BLaER1 treated with 17β-estradiol and CSF1 and Interleukin-3, amounts not matched to agents 10 nM and 100 nM (cell line): ENCODE results near the gene PPHLN1.
"Not testable (repeated sequence)": the region's sequence is repeated elsewhere in the genome, so short reads cannot be mapped to it uniquely, and the experiment has no call there.

Experiments
- H3K27ac ChIP-seq, 11 experiments: shearing (Covaris generic); formaldehyde crosslinking; 2 replicates each; pipeline ENCODE4 v1.8.1; 2022
- H3K27me3 ChIP-seq, 11 experiments: shearing (Covaris generic); formaldehyde crosslinking; 2 replicates each; pipeline ENCODE4 v1.8.1; 2022
- H3K36me3 ChIP-seq, 11 experiments: shearing (Covaris generic); formaldehyde crosslinking; 2 replicates each; pipeline ENCODE4 v1.8.1; 2022
- H3K4me1 ChIP-seq, 10 experiments: shearing (Covaris generic); formaldehyde crosslinking; 2 replicates each; pipeline ENCODE4 v1.8.1; 2022
- H3K4me2 ChIP-seq, 11 experiments: shearing (Covaris generic); formaldehyde crosslinking; 2 replicates each; pipeline ENCODE4 v1.8.1; 2022
- H3K4me3 ChIP-seq, 10 experiments: shearing (Covaris generic); formaldehyde crosslinking; 2 replicates each; pipeline ENCODE4 v1.8.1; 2022
- H3K9ac ChIP-seq, 11 experiments: shearing (Covaris generic); formaldehyde crosslinking; 2 replicates each; pipeline ENCODE4 v1.8.1; 2022
- H3K9me3 ChIP-seq, 11 experiments: shearing (Covaris generic); formaldehyde crosslinking; replicated peaks in 1 of 11; 2 replicates each; pipeline ENCODE4 v1.8.1; 2022
- H4K20me1 ChIP-seq, 11 experiments: shearing (Covaris generic); formaldehyde crosslinking; 2 replicates each; pipeline ENCODE4 v1.8.1; 2022
- Cebpa-rat ChIP-seq, 11 experiments: shearing (Covaris generic); IDR thresholded peaks; 2 replicates each; pipeline ENCODE4 v1.8.1; 2022

PPHLN1 gene

GRCh38 chr12:42332301-42333285, 6.6 kb downstream of the PPHLN1 start:
- peaks cover 16 to 30% (median 19%) of the 10 kb centered on the region in 11 experiments for H3K36me3 ChIP-seq
- no peak overlapping the region for H3K4me3 ChIP-seq
- H3K4me1 ChIP-seq = peaks cover 16 to 39% (median 26%) of the 10 kb centered on the region in 10 experiments
- H3K9ac ChIP-seq = no peak overlapping the region
- H3K9me3 ChIP-seq = no peaks in the 10 kb centered on the region
- TF ChIP-seq Cebpa-rat (IDR thresholded peaks at IDR 0.05) = no peak
- H3K27me3 ChIP-seq = no peaks in the 10 kb centered on the region
- H3K27ac ChIP-seq = no peak overlapping the region
- H4K20me1 ChIP-seq = peaks cover 58 to 99% (median 89%) of the 10 kb centered on the region in 11 experiments; a peak in 21 of 22 replicates
- no peak overlapping the region for H3K4me2 ChIP-seq

GRCh38 chr12:42336286-42336685, 10.3 kb downstream of the PPHLN1 start:
- no peak for TF ChIP-seq Cebpa-rat (IDR thresholded peaks at IDR 0.05)
- no peak overlapping the region for H3K27ac ChIP-seq
- no peak overlapping the region for H3K4me2 ChIP-seq
- no peak overlapping the region for H3K9ac ChIP-seq
- peaks cover 8 to 26% (median 15%) of the 10 kb centered on the region in 10 experiments; a peak in 15 of 20 replicates for H3K4me1 ChIP-seq
- peaks cover 42 to 58% (median 50%) of the 10 kb centered on the region in 11 experiments for H3K36me3 ChIP-seq
- H3K27me3 ChIP-seq = no peaks in the 10 kb centered on the region
- H4K20me1 ChIP-seq = peaks cover 41 to 97% (median 84%) of the 10 kb centered on the region in 11 experiments; a peak in 21 of 22 replicates
- no peaks in the 10 kb centered on the region for H3K9me3 ChIP-seq
- H3K4me3 ChIP-seq = no peak overlapping the region

- H3K9me3 ChIP-seq = no peaks in the 10 kb centered on the region
- H3K36me3 ChIP-seq = peaks cover 51 to 76% (median 66%) of the 10 kb centered on the region in 11 experiments
- TF ChIP-seq Cebpa-rat (IDR thresholded peaks at IDR 0.05) = no peak
- H3K9ac ChIP-seq = no peak overlapping the region
- no peak overlapping the region for H3K27ac ChIP-seq
- no peaks in the 10 kb centered on the region for H3K27me3 ChIP-seq
- H3K4me2 ChIP-seq = no peak overlapping the region
- H4K20me1 ChIP-seq = peaks cover 26 to 96% (median 79%) of the 10 kb centered on the region in 11 experiments; a peak in 20 of 22 replicates
- H3K4me3 ChIP-seq = no peak overlapping the region
- peaks cover 8 to 22% (median 14%) of the 10 kb centered on the region in 10 experiments; a peak in 15 of 20 replicates for H3K4me1 ChIP-seq
These were observed 12.3 kb downstream of the PPHLN1 start for GRCh38 chr12:42338280-42338679.

- Histone ChIP-seq H4K20me1 (peaks cover 9 to 89% (median 61%) of the 10 kb centered on the region in 11 experiments; a peak in 19 of 22 replicates), H3K27ac (no peak overlapping the region), H3K4me3 (no peak overlapping the region), H3K36me3 (peaks cover 54 to 85% (median 69%) of the 10 kb centered on the region in 11 experiments), H3K4me1 (0 out of 20 replicates have a peak, but pooled peaks cover 0 to 4% (median 0%) of the 10 kb centered on the region in 10 experiments), H3K27me3 (no peaks in the 10 kb centered on the region), H3K9ac (no peak overlapping the region), H3K4me2 (no peak overlapping the region), H3K9me3 (peaks cover 0 to 5% (median 1%) of the 10 kb centered on the region in 11 experiments; a peak in 7 of 22 replicates)
- no peak for TF ChIP-seq Cebpa-rat (IDR thresholded peaks at IDR 0.05)
These were observed 16.1 kb downstream of the PPHLN1 start for GRCh38 chr12:42342028-42342427.

GRCh38 chr12:42343721-42344120, 17.8 kb downstream of the PPHLN1 start:
- Histone ChIP-seq H3K27me3 (no peaks in the 10 kb centered on the region), H3K27ac (no peak overlapping the region), H4K20me1 (peaks cover 9 to 78% (median 50%) of the 10 kb centered on the region in 11 experiments; a peak in 19 of 22 replicates), H3K4me1 (no peaks in the 10 kb centered on the region), H3K4me3 (no peak overlapping the region), H3K9me3 (peaks cover 0 to 19% (median 15%) of the 10 kb centered on the region in 11 experiments; a peak in 14 of 22 replicates), H3K4me2 (no peak overlapping the region), H3K9ac (no peak overlapping the region), H3K36me3 (peaks cover 53 to 85% (median 68%) of the 10 kb centered on the region in 11 experiments)
- TF ChIP-seq Cebpa-rat (IDR thresholded peaks at IDR 0.05) = no peak

GRCh38 chr12:42346403-42347002, 20.5 kb downstream of the PPHLN1 start:
- Histone ChIP-seq H3K27me3 (no peaks in the 10 kb centered on the region), H3K36me3 (peaks cover 37 to 77% (median 54%) of the 10 kb centered on the region in 11 experiments; a peak in 21 of 22 replicates), H4K20me1 (peaks cover 0 to 54% (median 28%) of the 10 kb centered on the region in 11 experiments; a peak in 15 of 22 replicates), H3K9ac (no peak overlapping the region), H3K4me1 (no peaks in the 10 kb centered on the region), H3K4me2 (no peak overlapping the region), H3K9me3 (peaks cover 0 to 32% (median 22%) of the 10 kb centered on the region in 11 experiments; a peak in 15 of 22 replicates), H3K27ac (no peak overlapping the region), H3K4me3 (no peak overlapping the region)
- TF ChIP-seq Cebpa-rat (IDR thresholded peaks at IDR 0.05) = no peak

GRCh38 chr12:42349119-42350020, 23.4 kb downstream of the PPHLN1 start:
- H3K27ac ChIP-seq, H3K4me1 ChIP-seq, H3K4me2 ChIP-seq, H3K9ac ChIP-seq, H3K27me3 ChIP-seq, H3K4me3 ChIP-seq: not testable (repeated sequence)
- Histone ChIP-seq H3K36me3 (peaks cover 43 to 81% (median 62%) of the 10 kb centered on the region in 11 experiments), H4K20me1 (peaks cover 0 to 42% (median 12%) of the 10 kb centered on the region in 11 experiments; a peak in 11 of 22 replicates), H3K9me3 (peaks cover 0 to 32% (median 22%) of the 10 kb centered on the region in 11 experiments; a peak in 15 of 22 replicates)

GRCh38 chr12:42350021-42350407, 24.0 kb downstream of the PPHLN1 start:
- Histone ChIP-seq H4K20me1 (peaks cover 0 to 36% (median 11%) of the 10 kb centered on the region in 11 experiments; a peak in 11 of 22 replicates), H3K9me3 (peaks cover 0 to 32% (median 22%) of the 10 kb centered on the region in 11 experiments; a peak in 15 of 22 replicates), H3K36me3 (peaks cover 48 to 83% (median 68%) of the 10 kb centered on the region in 11 experiments)
- H3K4me2 ChIP-seq, H3K27ac ChIP-seq, H3K4me1 ChIP-seq, H3K4me3 ChIP-seq, H3K9ac ChIP-seq, H3K27me3 ChIP-seq: not testable (repeated sequence)
